Brain microvascular endothelial cell (primary cell): ENCODE results near the gene PTPN7.

Experiments used
- DNase-seq: peaks from one replicate; pipeline ENCODE4 v3.0.0-alpha.2; 2020
- H3K27ac ChIP-seq: fragments of 250-450 bp; sonication (Bioruptor Pico); 2 replicates; pipeline ENCODE4 v1.5.1; 2020; ENCODE audit warnings: mild to moderate bottlenecking, moderate library complexity
- H3K27me3 ChIP-seq: fragments of 250-450 bp; sonication (Bioruptor Pico); replicated peaks from 2 replicates; pipeline ENCODE4 v1.5.1; 2020; ENCODE audit warnings: mild to moderate bottlenecking
- H3K36me3 ChIP-seq: fragments of 250-450 bp; sonication (Bioruptor Pico); replicated peaks from 2 replicates; pipeline ENCODE4 v1.5.1; 2020; ENCODE audit warnings: mild to moderate bottlenecking
- H3K4me3 ChIP-seq: 2 replicates; pipeline ENCODE4 v1.5.1; 2011; ENCODE audit warnings: low read depth, mild to moderate bottlenecking, control low read depth, low read length, moderate library complexity
- CTCF ChIP-seq: IDR thresholded peaks from 2 replicates; pipeline ENCODE4 v1.5.1; 2011; ENCODE audit warnings: low read depth, mild to moderate bottlenecking, moderate library complexity, low read length, control low read depth, inconsistent platforms; ENCODE audit errors: missing control alignments
- in situ Hi-C: cut with HindIII; loops from 2 replicates; pipeline ENCODE4 v1.10.0; 2017; ENCODE audit warnings: low sequenced_read_pairs, low pct_ligation_motif_present

The PTPN7 gene

GRCh38 chr1:202151045-202151444 is 9.4 kb downstream of the PTPN7 start:
- DNase-seq, result no peak
- Histone ChIP-seq H3K27ac (no peak overlapping the region), H3K27me3 (no peaks in the 10 kb centered on the region), H3K4me3 (no peak overlapping the region), H3K36me3 (no peaks in the 10 kb centered on the region)
- no peak for TF ChIP-seq CTCF
- in situ Hi-C loops, result no loop called here

- Histone ChIP-seq H3K36me3 (no peaks in the 10 kb centered on the region), H3K4me3 (no peak overlapping the region), H3K27ac (no peak overlapping the region), H3K27me3 (no peaks in the 10 kb centered on the region)
- no peak for TF ChIP-seq CTCF
- DNase-seq, result no peak
- in situ Hi-C loops, result no loop called here
These were observed 9.8 kb downstream of the PTPN7 start for GRCh38 chr1:202150602-202151001.

GRCh38 chr1:202150187-202150586 is 10.2 kb downstream of the PTPN7 start:
- TF ChIP-seq CTCF, result no peak
- H3K27me3 ChIP-seq, result no peaks in the 10 kb centered on the region
- in situ Hi-C loops, result no loop called here
- no peak for DNase-seq
- no peaks in the 10 kb centered on the region for H3K36me3 ChIP-seq
- H3K27ac ChIP-seq, result no peak overlapping the region
- H3K4me3 ChIP-seq, result no peak overlapping the region

GRCh38 chr1:202149566-202149965 is 10.8 kb downstream of the PTPN7 start:
- in situ Hi-C loops, result loop anchor here (25.0 kb wide), 1 partner anchor 137 kb away; the partner anchor contains the start of gene ELF3
- H3K27ac ChIP-seq, result no peak overlapping the region
- no peak for TF ChIP-seq CTCF
- no peak for DNase-seq
- no peak overlapping the region for H3K4me3 ChIP-seq
- H3K36me3 ChIP-seq, result no peaks in the 10 kb centered on the region
- H3K27me3 ChIP-seq, result no peaks in the 10 kb centered on the region

- H3K4me3 ChIP-seq, result no peak overlapping the region
- TF ChIP-seq CTCF, result no peak
- no peak overlapping the region for H3K27ac ChIP-seq
- in situ Hi-C loops, result loop anchor here (25.0 kb wide), 1 partner anchor 136 kb away; the partner anchor contains the start of gene ELF3
- no peaks in the 10 kb centered on the region for H3K27me3 ChIP-seq
- DNase-seq, result no peak
- H3K36me3 ChIP-seq, result no peaks in the 10 kb centered on the region
These were observed 12.0 kb downstream of the PTPN7 start for GRCh38 chr1:202148391-202148790.

- Histone ChIP-seq H3K4me3 (no peak overlapping the region), H3K27ac (no peak overlapping the region), H3K27me3 (no peaks in the 10 kb centered on the region), H3K36me3 (no peaks in the 10 kb centered on the region)
- DNase-seq, result no peak
- in situ Hi-C loops, result loop anchor here (25.0 kb wide), 1 partner anchor 135 kb away; the partner anchor contains the start of gene ELF3
- no peak for TF ChIP-seq CTCF
These were observed 13.4 kb downstream of the PTPN7 start for GRCh38 chr1:202146993-202147392.
